HepG2 (cell line): ENCODE measurements around the gene RNASE11. TPM values are rescaled to one million over a fixed set of nuclear protein-coding genes. Genes with fewer than 3 reads are reported as not detected.

Experiments used
- ATAC-seq: fragments of 200-7000 bp; cut with Tn5 transposase; 3 replicates; pipeline ENCODE4 v1.9.1; 2020; ENCODE audit warnings: mild to moderate bottlenecking, moderate library complexity
- BruUV-seq: library from RNA; stranded (reverse); fragments of 400-500 nt; replicated peaks from 2 replicates; lab custom pipeline; 2021; lab: Mats Ljungman, UMichigan
- CTCF ChIA-PET: fragments of 300-600 bp; formaldehyde crosslinking; extraction: SDS; loops from one replicate; lab custom pipeline; 2021; ENCODE audit warnings: low total read pairs, inconsistent platforms, low intra/inter-chr PET ratio; lab: Yijun Ruan, JAX
- POLR2A ChIA-PET: fragments of 350-600 bp; sonication (Branson Sonifier 250); formaldehyde crosslinking; loops from one replicate; lab custom pipeline; 2020; ENCODE audit warnings: antibody characterized with exemption, inconsistent platforms; lab: Yijun Ruan, JAX
- DNase-seq: peaks from one replicate; pipeline ENCODE4 v3.0.0-alpha.2; 2015; ENCODE audit warnings: low spot score
- FAIRE-seq: peaks from 3 replicates; lab custom pipeline; 2011; peaks lifted over from hg19 to GRCh38; lab: Jason Lieb, UNC
- H2AFZ ChIP-seq: one replicate; pipeline ENCODE4 v1.6.1; 2011; ENCODE audit warnings: low read length, inconsistent platforms
- H3K27ac ChIP-seq: fragments of 300-600 bp; 3 replicates; pipeline ENCODE4 v1.8.0; 2011; ENCODE audit warnings: mixed run types, mild to moderate bottlenecking, mixed read lengths, low read length, inconsistent platforms; ENCODE audit not compliant: insufficient read depth; ENCODE audit errors: extremely low read length
- H3K27me3 ChIP-seq, 2 experiments: fragments of 200-600 bp in 1 of 2; 2 replicates in 1 of 2; 3 replicates in 1 of 2; pipeline versions ENCODE4 v1.6.0 to v1.8.0; 2011; ENCODE audit warnings: low read length in 2 of 2, mild to moderate bottlenecking in 2 of 2, moderate library complexity in 2 of 2, inconsistent platforms in 1 of 2; ENCODE audit not compliant: insufficient read depth in 2 of 2, control insufficient read depth in 1 of 2
- H3K36me3 ChIP-seq, 2 experiments: fragments of 200-600 bp in 1 of 2; replicated peaks in 1 of 2; 2 replicates in 1 of 2; 3 replicates in 1 of 2; pipeline versions ENCODE4 v1.5.1 to v1.8.0; 2011; ENCODE audit warnings: low read length in 2 of 2, inconsistent platforms in 1 of 2; ENCODE audit not compliant: insufficient read depth in 2 of 2, control insufficient read depth in 1 of 2
- H3K4me1 ChIP-seq: 2 replicates; pipeline ENCODE4 v1.5.1; 2012; ENCODE audit warnings: low read length, inconsistent platforms; ENCODE audit not compliant: insufficient read depth
- H3K4me2 ChIP-seq: 2 replicates; pipeline ENCODE4 v1.6.0; 2011; ENCODE audit warnings: low read depth, low read length, inconsistent platforms
- H3K4me3 ChIP-seq, 3 experiments: fragments of 200-600 bp in 1 of 3; sonication (generic), shearing (Covaris generic) in 1 of 3; replicated peaks in 1 of 3; 2 replicates each; pipeline ENCODE4 v1.5.1; 2011 to 2016; ENCODE audit warnings: low read length in 3 of 3, inconsistent platforms in 2 of 3, low read depth in 2 of 3, mild to moderate bottlenecking in 2 of 3, control low read depth in 1 of 3, mixed read lengths in 1 of 3; ENCODE audit not compliant: insufficient read depth in 1 of 3
- H3K79me2 ChIP-seq: one replicate; pipeline ENCODE4 v1.6.1; 2011; ENCODE audit warnings: low read length, inconsistent platforms; ENCODE audit not compliant: insufficient read depth
- H3K9ac ChIP-seq: 2 replicates; pipeline ENCODE4 v1.6.0; 2011; ENCODE audit warnings: mild to moderate bottlenecking, low read depth, low read length, inconsistent platforms; ENCODE audit not compliant: insufficient read depth
- H3K9me3 ChIP-seq: 2 replicates; pipeline ENCODE4 v1.5.1; 2012; ENCODE audit warnings: mild to moderate bottlenecking, low read length
- H4K20me1 ChIP-seq: 2 replicates; pipeline ENCODE4 v1.6.0; 2011; ENCODE audit warnings: inconsistent platforms, mild to moderate bottlenecking, low read length, moderate library complexity; ENCODE audit not compliant: insufficient read depth
- AGO2 ChIP-seq: fragments of 200-400 bp; formaldehyde crosslinking; optimal IDR thresholded peaks from 2 replicates; pipeline ENCODE3; 2017; ENCODE audit warnings: mild to moderate bottlenecking, low read depth, low read length, moderate library complexity
- CAMTA2 ChIP-seq: sonication (generic); formaldehyde crosslinking; IDR thresholded peaks from 2 replicates; pipeline ENCODE4 v1.4.0; 2020; ENCODE audit warnings: mild to moderate bottlenecking, missing genetic modification reagents, borderline replicate concordance
- HCFC1 ChIP-seq: fragments of 150-350 bp; IDR thresholded peaks from 2 replicates; pipeline ENCODE4 v1.6.1; 2014; ENCODE audit warnings: low read depth, low read length
- JARID2 ChIP-seq: sonication (generic); formaldehyde crosslinking; IDR thresholded peaks from 2 replicates; pipeline ENCODE4 v1.8.1; 2023; ENCODE audit warnings: missing genetic modification reagents, inconsistent platforms; ENCODE audit not compliant: insufficient replicate concordance
- KDM5B ChIP-seq: sonication (generic); formaldehyde crosslinking; IDR thresholded peaks from 2 replicates; pipeline ENCODE4 v1.4.0; 2020; ENCODE audit warnings: missing genetic modification reagents, mild to moderate bottlenecking, borderline replicate concordance
- MXD4 ChIP-seq: IDR thresholded peaks from 2 replicates; pipeline ENCODE4 v1.6.1; 2016; ENCODE audit warnings: mild to moderate bottlenecking, missing biosample characterization, missing genetic modification reagents
- MYC ChIP-seq: sonication (generic); formaldehyde crosslinking; IDR thresholded peaks from 2 replicates; pipeline ENCODE4 v1.9.0; 2021; ENCODE audit warnings: missing genetic modification reagents, borderline replicate concordance
- SKI ChIP-seq: fragments of 450-650 bp; IDR thresholded peaks from one replicate; pipeline ENCODE4 v1.6.1; 2018; ENCODE audit warnings: mild to moderate bottlenecking; ENCODE audit not compliant: partially characterized antibody
- SRY ChIP-seq: sonication (generic); formaldehyde crosslinking; IDR thresholded peaks from 2 replicates; pipeline ENCODE4 v1.8.0; 2022; ENCODE audit warnings: mild to moderate bottlenecking, missing genetic modification reagents
- TBP ChIP-seq: sonication (generic); formaldehyde crosslinking; IDR thresholded peaks from 2 replicates; pipeline ENCODE4 v1.5.0; 2020; ENCODE audit warnings: missing genetic modification reagents
- ZFP41 ChIP-seq: sonication (generic); formaldehyde crosslinking; IDR thresholded peaks from 2 replicates; pipeline ENCODE4 v1.4.0; 2020; ENCODE audit warnings: mild to moderate bottlenecking, missing genetic modification reagents, borderline replicate concordance
- ZNF138 ChIP-seq: sonication (generic); formaldehyde crosslinking; IDR thresholded peaks from 2 replicates; pipeline ENCODE4 v1.5.0; 2020; ENCODE audit warnings: mild to moderate bottlenecking, low read depth, missing genetic modification reagents
- ZNF230 ChIP-seq: sonication (generic); formaldehyde crosslinking; IDR thresholded peaks from 2 replicates; pipeline ENCODE4 v1.4.0; 2020; ENCODE audit warnings: mild to moderate bottlenecking, missing genetic modification reagents
- ZNF678 ChIP-seq: sonication (generic); formaldehyde crosslinking; IDR thresholded peaks from 2 replicates; pipeline ENCODE4 v1.4.0; 2020; ENCODE audit warnings: mild to moderate bottlenecking, missing genetic modification reagents
- WGBS: methylation state at CpG from one replicate; pipeline ENCODE4 v1.1.6; 2017; ENCODE audit warnings: low lambda C conversion rate; 5-methylcytosine and 5-hydroxymethylcytosine counted together
- in situ Hi-C: cut with HindIII; loops from 2 replicates; pipeline ENCODE4 v1.10.0; 2017; ENCODE audit warnings: low pct_unique_long_range_greater_than_20kb; ENCODE audit not compliant: extremely low pct_ligation_motif_present
- intact Hi-C: fragments of 100-400 bp; cut with micrococcal nuclease; formaldehyde crosslinking; loops from one replicate; pipeline ENCODE4 v1.10.0; 2022; ENCODE audit not compliant: unreplicated experiment
- polyA plus RNA-seq, 8 experiments: library from polyadenylated mRNA; depleted of rRNA in 3 of 8; stranded (reverse) in 7 of 8; unstranded in 1 of 8; fragments of >200 nt; fragmentation: Illumina TruSeq in 4 of 8; extraction: Trizol in 4 of 8; gene quantifications; 2 replicates each; pipeline versions ENCODE4 v1.2.1 to v1.2.3, GENCODE V29; 2011 to 2016; ENCODE audit warnings: low read depth in 4 of 8, missing spikeins in 1 of 8, mixed read lengths in 1 of 8; ENCODE audit not compliant: insufficient read depth in 1 of 8
- total RNA-seq, 5 experiments: library from RNA; depleted of rRNA; stranded (reverse); fragments of >200 nt; fragmentation: Illumina TruSeq; extraction: Trizol; gene quantifications; 2 replicates each; pipeline ENCODE4 v1.2.3, GENCODE V29; 2016; ENCODE audit warnings: low read depth in 1 of 5
- TF ChIP-seq, protein P1 (sequence below): sonication (generic); formaldehyde crosslinking; IDR thresholded peaks from 2 replicates; pipeline ENCODE4 v1.5.1; 2020; ENCODE audit warnings: mild to moderate bottlenecking, missing genetic modification reagents, moderate library complexity
- TF ChIP-seq, protein P2 (sequence below): IDR thresholded peaks from 2 replicates; pipeline ENCODE4 v1.6.1; 2016
- TF ChIP-seq, protein P3 (sequence below): sonication (generic); formaldehyde crosslinking; IDR thresholded peaks from 2 replicates; pipeline ENCODE4 v1.4.0; 2020; ENCODE audit warnings: low read depth, mild to moderate bottlenecking, missing genetic modification reagents
- TF ChIP-seq, protein P4 (sequence below): IDR thresholded peaks from 2 replicates; pipeline ENCODE4 v1.6.1; 2016; ENCODE audit warnings: missing biosample characterization, missing genetic modification reagents, low read depth

The RNASE11 gene
- total and polyA plus RNA-seq, 2 of the 13 experiments (the other 11 are each of a cell fraction or from before 2014, with no cell fraction given), result not detected

DNA sequence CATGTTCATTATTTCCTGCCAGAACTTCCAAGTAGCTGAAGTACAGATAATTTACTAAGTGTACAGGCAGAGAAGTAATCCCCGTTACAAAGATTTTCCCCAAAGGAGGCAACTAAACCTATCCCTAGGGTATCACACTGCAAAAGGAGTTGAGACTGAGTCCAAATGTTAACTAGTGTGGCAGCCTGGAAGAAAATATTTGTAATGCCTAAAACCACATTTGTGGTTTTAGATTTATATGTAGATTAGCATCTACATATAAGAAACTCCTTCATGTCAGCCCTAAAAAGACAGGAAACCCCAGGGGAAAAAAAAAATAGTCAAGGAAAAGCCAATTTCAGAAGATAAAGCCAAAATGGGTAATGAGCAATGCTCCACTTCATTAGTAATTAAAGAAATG is 4.8 kb upstream of the RNASE11 start (continued):
- TF ChIP-seq SKI (no peak), MYC (CRISPR knock-in tag) (no peak)

DNA sequence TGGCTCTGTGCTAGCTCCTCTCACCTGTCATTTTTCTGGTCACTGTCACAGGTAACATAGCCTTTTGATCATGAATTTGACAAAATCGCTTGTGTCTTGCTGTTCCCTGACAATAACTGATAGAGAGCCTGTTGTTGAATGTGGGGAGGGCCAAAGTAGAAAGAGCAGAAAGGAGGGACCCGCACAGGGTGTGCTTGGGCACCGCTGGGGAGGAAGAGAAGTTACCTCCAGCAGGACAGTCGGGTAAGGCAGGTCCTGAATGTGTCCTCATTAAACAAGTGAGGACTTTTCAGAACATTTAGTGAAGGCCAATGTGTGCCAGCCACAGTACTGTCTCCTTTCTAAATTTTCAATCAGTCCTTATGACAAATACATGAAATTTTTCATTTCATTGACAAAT is 3.4 kb upstream of the RNASE11 start, which contains the start of gene RNASE12:
Gene RNASE12 (minus strand): TSS at position 142 of the 400 bp plus-strand sequence. CDS start 653 bp downstream, outside the sequence.
- ATAC-seq (peak; percentile 48; the same call in 2 of the 3 replicates), FAIRE-seq (no peak), DNase-seq (no peak)
- Histone ChIP-seq H3K36me3 (no peaks in the 10 kb centered on the region), H3K9ac (no peak within 1 kb of the TSS), H3K9me3 (no peaks in the 10 kb centered on the region), H3K27ac (no peak within 1 kb of the TSS), H3K4me3 (no peak within 1 kb of the TSS), H3K4me2 (no peak within 1 kb of the TSS), H4K20me1 (no peaks in the 10 kb centered on the region), H3K4me1 (no peaks in the 10 kb centered on the region), H3K27me3 (peaks cover 0 to 17% of the 10 kb centered on the region in 2 experiments; a peak in 2 of 5 replicates), H2AFZ (no peak within 1 kb of the TSS), H3K79me2 (no peaks in the 10 kb centered on the region)
- 7% methylated on average over 4 of the region's 4 CpGs for WGBS
- in situ Hi-C loops (no loop called here), intact Hi-C loops (no loop called here)
- BruUV-seq, result no TSS peak
- CTCF ChIA-PET, result no interaction called here
- POLR2A ChIA-PET, result no interaction called here
- TF ChIP-seq ZNF138, result no peak
- TF ChIP-seq JARID2, result no peak
- no peak for TF ChIP-seq HCFC1
- TF ChIP-seq ZNF678 (CRISPR knock-in tag), result no peak
- TF ChIP-seq CAMTA2 (CRISPR knock-in tag), result no peak
- no peak for TF ChIP-seq ZFP41 (CRISPR knock-in tag)
- TF ChIP-seq, protein P1, sequence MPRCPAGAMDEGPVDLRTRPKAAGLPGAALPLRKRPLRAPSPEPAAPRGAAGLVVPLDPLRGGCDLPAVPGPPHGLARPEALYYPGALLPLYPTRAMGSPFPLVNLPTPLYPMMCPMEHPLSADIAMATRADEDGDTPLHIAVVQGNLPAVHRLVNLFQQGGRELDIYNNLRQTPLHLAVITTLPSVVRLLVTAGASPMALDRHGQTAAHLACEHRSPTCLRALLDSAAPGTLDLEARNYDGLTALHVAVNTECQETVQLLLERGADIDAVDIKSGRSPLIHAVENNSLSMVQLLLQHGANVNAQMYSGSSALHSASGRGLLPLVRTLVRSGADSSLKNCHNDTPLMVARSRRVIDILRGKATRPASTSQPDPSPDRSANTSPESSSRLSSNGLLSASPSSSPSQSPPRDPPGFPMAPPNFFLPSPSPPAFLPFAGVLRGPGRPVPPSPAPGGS, result no peak
- no peak for TF ChIP-seq MXD4 (CRISPR knock-in tag)
- TF ChIP-seq ZNF230 (CRISPR knock-in tag), result no peak
- no peak for TF ChIP-seq KDM5B (CRISPR knock-in tag)
- TF ChIP-seq, protein P2, sequence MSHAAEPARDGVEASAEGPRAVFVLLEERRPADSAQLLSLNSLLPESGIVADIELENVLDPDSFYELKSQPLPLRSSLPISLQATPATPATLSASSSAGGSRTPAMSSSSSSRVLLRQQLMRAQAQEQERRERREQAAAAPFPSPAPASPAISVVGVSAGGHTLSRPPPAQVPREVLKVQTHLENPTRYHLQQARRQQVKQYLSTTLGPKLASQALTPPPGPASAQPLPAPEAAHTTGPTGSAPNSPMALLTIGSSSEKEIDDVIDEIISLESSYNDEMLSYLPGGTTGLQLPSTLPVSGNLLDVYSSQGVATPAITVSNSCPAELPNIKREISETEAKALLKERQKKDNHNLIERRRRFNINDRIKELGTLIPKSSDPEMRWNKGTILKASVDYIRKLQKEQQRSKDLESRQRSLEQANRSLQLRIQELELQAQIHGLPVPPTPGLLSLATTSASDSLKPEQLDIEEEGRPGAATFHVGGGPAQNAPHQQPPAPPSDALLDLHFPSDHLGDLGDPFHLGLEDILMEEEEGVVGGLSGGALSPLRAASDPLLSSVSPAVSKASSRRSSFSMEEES (CRISPR knock-in tag), result no peak
- TF ChIP-seq, protein P3, sequence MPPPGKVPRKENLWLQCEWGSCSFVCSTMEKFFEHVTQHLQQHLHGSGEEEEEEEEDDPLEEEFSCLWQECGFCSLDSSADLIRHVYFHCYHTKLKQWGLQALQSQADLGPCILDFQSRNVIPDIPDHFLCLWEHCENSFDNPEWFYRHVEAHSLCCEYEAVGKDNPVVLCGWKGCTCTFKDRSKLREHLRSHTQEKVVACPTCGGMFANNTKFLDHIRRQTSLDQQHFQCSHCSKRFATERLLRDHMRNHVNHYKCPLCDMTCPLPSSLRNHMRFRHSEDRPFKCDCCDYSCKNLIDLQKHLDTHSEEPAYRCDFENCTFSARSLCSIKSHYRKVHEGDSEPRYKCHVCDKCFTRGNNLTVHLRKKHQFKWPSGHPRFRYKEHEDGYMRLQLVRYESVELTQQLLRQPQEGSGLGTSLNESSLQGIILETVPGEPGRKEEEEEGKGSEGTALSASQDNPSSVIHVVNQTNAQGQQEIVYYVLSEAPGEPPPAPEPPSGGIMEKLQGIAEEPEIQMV (CRISPR knock-in tag), result no peak
- no peak for TF ChIP-seq AGO2
- TF ChIP-seq, protein P4, sequence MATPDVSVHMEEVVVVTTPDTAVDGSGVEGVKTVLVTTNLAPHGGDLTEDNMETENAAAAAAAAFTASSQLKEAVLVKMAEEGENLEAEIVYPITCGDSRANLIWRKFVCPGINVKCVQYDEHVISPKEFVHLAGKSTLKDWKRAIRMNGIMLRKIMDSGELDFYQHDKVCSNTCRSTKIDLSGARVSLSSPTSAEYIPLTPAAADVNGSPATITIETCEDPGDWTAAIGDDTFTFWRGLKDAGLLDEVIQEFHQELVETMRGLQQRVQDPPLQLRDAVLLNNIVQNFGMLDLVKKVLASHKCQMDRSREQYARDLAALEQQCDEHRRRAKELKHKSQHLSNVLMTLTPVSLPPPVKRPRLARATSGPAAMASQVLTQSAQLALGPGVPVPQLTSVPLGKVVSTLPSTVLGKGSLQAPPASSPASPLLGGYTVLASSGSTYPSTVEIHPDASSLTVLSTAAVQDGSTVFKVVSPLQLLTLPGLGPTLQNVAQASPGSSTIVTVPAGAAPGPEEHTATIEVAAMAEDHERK (CRISPR knock-in tag), result no peak
- TF ChIP-seq SRY (CRISPR knock-in tag), result no peak
- TF ChIP-seq TBP, result no peak
